ENCODE results near the gene NPAS2.

NPAS2 gene

GRCh38 chr2:100905132-100905805 lies 85.3 kb downstream of the NPAS2 start:
- DNase-seq (ENCODE audit: low read depth, low spot score) = no peak

DNA sequence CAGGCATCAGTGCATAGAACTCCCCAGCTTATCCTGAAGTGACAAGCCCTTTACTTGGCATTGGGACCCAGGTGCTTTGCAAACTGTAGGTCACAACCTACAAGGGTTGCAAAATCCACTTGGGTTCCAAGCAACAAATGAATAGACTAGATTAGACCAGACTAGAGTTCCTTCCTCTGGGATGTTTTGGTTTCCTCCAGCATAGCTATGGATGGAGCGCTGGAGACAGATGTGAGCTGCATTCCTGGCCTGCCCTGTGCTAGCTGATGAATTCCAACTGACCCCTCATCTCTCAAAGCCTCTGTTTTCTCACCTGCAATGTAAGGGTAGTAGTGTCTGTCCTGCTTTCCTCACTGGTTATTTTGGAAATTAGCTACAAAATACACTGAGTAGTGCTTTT lies 86.2 kb downstream of the NPAS2 start:
- DNase-seq (ENCODE audit: low read depth, low spot score) = no peak

DNA sequence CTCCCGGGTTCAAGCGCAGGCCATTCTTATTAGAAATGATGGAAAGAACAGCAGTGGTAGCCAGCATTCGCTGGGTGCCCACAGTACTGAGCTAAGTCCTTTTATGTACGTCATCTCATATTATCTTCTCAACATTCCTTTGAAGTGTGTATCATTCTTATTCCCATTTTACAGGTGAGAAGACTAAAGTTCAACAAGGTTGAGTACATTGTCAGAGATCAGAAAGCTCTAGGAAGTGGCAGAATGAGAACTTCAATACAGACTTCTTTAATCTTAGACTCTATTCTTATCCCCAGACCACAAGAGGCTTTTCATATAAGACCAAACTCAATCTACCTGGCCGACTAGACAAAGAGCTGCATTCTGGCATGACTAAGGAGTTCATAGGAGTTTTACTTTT lies 86.7 kb downstream of the NPAS2 start:
- DNase-seq (ENCODE audit: low read depth, low spot score) = no peak

- no peak for DNase-seq (ENCODE audit: low read depth, low spot score)
These were observed 87.9 kb downstream of the NPAS2 start for GRCh38 chr2:100907832-100908231.

DNA sequence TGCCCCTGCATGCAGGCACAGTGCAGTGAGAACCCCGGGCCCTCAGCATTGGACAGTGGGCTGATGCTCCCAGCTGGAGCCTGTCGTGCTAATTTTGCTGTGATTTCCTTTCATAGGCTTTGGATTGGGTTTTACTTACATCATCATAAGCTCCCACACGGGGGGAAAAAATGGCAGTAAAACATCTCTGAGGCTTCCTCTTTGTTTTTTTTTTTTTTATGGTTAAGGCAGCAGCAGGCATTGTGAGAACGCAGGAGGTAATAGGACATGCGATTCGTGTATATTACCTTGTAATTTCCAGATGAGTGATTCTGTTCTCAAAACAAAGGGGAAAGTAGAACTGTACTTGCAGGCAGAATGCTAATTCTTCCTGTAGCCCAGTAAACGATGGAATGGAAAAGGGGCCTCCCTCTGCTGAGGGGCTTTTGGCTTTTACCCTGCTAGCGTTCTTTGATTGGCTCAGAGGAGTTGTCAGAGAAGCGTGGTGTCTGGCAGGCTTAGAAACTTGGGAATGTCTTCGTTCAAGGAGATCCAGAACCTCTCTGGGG lies 89.7 kb downstream of the NPAS2 start:
- no peak for DNase-seq (ENCODE audit: low read depth, low spot score)

GRCh38 chr2:100910111-100910510 lies 90.2 kb downstream of the NPAS2 start:
- no peak for DNase-seq (ENCODE audit: low read depth, low spot score)

- DNase-seq (ENCODE audit: low read depth, low spot score) = peak; percentile 33
These were observed 99.4 kb downstream of the NPAS2 start for GRCh38 chr2:100919316-100919715.

DNA sequence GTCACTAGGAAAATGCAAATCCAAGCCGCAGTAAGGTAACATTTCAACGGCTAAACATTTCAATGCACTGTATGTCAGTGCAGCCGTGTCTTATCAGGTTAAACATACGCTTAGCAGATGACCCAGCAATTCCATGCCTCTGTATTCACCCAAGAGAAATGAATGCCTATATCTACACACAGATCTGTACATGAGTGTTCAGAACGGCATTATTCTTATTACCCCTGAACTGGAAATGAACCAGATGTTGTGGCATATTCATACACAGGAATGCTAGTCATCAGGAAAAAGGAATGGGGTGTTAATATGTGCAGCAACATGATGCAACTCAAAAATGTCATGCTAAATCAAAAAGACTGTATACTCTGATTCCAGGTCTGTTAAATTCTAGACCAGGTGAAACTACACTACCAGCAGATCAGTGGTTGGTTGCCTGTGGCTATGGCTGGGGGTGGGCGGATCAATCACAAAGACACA lies 101.8 kb downstream of the NPAS2 start:
- no peak for DNase-seq (ENCODE audit: low read depth, low spot score)

DNA sequence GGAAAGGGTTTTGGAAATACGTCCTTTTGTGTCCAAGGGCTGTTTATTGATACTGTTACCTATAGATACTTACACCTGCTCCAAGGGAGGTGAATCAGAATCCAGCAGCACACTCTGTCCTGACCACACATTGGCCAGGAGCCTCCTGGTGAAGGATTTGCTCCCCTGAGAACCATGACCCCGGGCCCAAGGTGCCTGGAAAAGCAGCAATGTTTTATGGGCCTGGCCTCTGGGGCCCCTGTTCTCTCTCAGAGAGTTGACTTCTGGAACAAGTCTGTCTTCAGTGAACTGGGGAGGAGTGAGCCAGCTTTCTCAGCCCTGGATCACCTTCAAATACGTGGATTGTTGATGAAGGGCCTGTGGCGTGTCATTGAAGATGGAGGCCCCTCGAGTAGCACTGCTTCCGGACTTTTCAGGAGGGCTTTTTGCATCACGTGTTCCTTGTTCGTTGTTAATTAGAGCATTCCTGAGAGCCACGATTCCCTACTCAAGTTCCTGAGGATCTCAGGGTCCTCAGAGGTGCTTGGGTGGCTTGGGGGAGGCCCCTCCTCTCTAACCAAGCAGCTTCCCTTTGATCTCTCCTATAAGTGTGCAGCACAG lies 103.6 kb downstream of the NPAS2 start:
- DNase-seq (ENCODE audit: low read depth, low spot score) = no peak

DNA sequence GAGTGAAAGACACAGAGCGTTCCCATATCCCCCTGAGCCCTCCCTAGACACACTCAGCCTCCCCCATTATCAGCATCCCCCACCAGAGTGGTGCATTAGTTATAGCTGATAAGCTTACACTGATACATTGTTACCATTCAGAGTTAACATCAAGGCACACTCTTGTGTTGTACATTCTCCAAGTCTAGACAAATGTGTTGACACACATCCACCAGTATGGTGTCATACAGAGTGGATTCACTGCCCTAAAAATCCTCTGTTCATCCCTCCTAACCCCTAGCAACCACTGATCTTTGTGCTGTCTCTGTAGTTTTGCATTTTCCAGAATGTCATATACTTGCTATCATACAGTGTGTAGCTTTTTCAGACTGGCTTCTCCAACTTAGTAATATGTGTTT lies 104.2 kb downstream of the NPAS2 start:
- no peak for DNase-seq (ENCODE audit: low read depth, low spot score)

DNA sequence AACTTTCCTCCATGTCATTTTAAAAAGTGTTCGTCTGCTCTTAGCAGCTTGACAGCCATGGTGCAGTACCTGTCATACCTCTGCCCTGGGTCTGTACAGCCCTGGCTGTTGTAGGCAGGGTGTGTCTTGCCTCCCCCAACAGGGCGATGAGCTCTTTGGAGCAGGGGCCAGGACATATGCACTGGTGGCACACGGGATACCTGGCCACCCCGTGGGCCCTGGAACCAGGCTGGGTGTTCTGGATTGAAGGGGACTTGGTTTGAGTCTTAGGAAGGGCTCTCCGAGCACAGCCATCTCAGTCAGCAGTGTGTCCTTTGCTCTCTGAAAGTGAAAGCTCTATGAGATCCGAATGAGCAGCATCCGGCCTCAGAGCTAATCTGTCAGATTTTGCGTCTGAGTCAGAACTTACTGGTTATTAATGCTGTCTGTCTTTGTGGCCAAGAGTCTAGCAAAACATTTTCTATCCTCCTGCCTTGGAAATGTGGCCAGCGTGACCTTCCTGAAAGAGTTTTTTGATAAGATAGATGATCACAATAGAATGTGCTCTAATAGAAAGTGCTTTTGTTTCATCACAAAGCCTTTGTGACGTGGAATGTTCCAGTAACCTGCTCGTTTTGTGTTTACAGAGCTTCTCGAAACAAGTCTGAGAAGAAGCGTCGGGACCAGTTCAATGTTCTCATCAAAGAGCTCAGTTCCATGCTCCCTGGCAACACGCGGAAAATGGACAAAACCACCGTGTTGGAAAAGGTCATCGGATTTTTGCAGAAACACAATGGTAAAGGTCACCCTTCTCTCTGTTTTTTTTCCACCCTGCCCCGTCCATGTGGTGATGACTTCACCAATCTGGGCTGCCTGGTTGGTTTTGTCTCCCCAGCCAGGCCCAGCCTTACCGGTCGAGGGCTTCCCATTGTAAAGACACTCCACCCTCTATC lies 104.8 kb downstream of the NPAS2 start:
- DNase-seq (ENCODE audit: low read depth, low spot score) = no peak

GRCh38 chr2:100928235-100928634 lies 108.3 kb downstream of the NPAS2 start:
- no peak for DNase-seq (ENCODE audit: low read depth, low spot score)

DNA sequence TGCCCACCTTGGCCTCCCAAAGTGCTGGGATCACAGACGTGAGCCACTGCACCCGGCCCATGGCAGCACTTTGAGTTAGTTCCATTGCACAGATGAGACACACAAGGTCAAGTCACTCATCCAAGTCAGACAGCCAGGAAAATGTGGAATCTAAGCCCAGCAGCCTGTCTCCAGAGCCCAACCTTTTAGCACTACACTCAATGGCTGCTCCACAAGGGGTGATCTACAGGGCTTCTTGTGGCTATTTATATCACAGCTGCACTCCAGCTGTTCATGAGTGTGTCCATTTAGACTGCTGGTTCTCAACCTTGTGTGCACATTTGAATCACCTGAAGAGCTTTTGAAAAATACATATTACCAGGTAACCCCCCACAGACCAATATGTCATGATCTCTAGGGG lies 109.2 kb downstream of the NPAS2 start:
- DNase-seq (ENCODE audit: low read depth, low spot score) = no peak

DNA sequence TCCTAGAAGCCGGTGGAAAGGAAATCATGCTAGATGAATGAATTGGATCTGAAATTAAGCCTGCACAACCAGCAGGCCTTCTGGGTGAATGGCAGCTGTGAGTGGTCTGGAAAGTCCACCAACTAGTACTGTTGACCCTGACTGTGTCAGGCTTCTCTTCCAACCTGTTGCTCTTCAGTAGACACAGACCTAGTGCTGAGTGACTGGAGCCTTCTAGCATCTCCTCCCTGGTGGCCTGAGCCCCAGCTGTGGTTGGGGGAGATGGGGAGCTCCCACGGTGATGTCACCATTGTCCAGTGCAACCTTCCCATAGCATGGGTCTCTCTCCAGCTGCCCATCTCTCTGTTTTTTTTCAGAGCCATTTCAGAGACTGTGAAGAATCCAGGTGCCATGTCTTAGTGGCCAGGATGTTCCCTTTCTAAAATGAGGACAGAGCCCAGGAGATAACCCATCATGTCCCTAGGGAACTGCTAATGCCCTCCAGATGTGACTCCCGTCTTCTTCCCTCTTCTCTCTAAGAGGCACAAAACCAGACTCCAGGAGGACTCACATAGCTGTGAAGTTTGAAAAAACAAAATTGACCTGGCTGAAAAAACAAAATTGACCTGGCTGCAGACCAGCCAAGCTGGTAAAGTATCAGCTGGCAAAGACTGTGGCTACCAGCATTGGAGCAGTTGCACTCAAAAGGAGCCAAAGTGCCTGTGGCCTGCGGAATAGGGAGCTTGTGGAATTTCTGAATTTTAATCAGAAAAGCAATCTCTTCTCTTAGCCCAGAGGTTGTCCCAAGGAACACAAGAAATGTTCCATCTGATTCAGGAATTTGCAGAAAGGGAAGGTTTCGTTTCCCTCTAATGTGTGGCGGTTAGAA lies 114.8 kb downstream of the NPAS2 start:
- DNase-seq (ENCODE audit: low read depth, low spot score) = no peak

DNA sequence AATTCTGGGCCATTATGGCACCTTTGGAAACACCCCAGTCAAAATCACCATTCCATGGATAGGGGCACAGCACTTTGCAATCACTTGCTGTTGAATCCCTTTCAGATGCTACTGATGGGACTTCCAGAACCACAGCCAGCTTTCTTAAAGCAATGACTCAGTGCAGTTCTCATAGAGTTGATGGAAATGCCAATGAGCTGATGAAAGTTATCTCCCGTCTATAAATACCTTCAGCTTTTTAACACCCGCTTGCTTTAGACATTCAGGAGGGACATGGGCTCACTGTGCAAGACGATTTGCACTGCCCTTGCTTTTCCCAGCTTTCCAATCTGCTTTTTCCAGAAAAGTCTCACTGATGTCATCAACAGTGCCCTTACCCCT lies 115.4 kb downstream of the NPAS2 start:
- DNase-seq (ENCODE audit: low read depth, low spot score) = no peak

DNA sequence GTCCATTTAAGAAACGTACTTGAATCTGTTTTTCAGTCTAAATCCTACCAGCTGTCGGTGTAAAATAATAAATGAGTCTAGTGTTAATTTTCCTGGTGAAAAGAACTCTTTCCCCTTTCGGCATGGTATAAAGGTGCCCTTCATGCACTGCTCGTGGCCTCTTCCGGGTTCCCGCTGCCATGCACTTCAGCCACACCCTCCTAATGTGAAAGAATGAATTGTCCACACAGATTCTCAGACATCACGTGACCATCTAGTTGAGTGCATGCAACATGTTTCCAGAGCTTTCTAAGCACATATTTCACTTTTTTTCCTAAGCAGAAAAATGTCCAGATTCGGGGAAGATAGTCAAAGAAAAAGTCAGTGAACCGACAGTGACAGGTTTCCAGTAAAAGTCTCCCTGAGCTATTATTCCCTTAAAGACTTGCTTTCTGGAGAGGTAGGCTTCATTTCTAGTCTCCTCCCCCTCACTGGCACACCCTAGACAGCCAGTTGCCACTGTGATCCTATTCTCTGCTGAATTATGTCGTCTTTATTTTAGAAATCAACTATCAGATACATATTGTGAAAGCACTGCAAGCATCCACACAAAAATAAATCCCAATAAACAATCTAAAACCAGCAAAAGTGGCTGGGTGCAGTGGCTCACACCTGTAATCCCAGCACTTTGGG lies 116.3 kb downstream of the NPAS2 start:
- no peak for DNase-seq (ENCODE audit: low read depth, low spot score)

DNA sequence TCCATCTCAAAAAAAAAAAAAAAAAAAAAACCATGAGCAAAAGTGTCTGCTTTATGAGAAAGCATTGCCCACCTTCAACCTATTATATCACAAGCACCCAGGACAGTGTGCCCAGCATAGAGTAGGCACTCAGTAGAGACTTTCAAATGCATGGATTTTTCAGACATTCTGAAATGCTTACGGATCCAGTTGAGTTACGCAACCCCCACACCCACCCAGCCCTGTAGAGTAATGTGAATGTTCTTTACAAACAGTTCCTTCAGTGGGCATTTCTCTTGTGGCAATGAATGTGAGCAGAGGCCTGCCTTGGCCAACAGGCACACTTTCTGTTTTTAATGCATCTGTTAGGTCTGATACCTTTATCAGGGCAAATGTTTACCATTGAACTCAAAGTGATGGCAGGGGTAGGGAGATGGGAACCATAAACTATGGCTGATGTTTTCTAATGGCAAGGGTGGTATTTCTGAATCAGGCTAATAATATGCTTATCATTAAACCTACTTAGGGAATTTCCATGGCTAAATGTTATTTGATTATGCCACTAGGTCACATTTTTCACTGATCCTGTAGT lies 117.1 kb downstream of the NPAS2 start:
- DNase-seq (ENCODE audit: low read depth, low spot score) = no peak

DNA sequence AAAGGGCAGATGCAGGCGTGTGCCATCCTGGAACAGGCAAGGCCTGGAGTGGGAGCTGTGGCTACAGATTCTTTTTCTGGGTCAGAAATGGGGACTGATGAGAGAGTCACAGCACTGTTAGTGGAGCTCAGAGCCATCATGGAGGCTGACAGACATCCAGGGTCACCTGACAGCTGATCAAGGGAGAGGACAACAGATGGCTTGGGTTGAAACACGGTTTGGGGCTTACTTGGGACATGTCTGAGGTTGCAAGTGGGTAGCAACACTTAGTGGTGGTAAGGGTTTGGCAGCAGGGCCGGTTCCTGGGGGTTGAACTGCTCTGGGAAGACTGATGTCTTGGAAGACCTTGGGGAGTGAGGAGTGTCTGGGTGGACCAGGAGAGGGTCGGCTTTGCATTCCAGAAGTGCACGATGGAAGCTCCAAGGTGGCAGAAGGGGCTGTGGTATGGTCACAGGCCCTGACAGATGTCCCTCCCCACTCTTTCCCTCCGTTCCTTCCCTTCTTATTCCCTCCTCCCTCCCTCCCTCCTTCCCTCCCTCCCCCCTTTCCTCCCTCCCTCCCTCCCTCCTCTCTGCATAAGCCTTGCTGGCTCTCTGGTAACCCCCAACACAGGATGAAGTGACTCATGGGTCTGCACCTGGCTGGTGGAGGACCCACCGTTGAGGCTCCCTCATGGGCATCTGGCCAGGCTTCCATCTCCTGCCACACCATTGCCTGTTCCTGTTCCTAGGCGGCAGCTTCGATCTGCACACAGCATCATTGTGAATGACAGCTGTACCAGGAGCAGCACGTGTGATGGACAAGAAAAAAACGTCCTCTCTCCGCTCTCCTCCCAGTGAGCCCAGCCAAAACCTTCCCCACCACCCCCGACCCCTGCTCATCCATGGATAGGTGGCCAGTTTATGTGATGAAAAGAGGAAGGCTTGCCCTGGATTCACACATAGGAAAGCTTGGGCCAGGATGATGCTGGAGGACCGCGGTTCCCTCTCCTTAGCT lies 118.4 kb downstream of the NPAS2 start:
- no peak for DNase-seq (ENCODE audit: low read depth, low spot score)

GRCh38 chr2:100939445-100939844 lies 119.5 kb downstream of the NPAS2 start:
- DNase-seq (ENCODE audit: low read depth, low spot score) = no peak
